ENCODE measurements around the gene JUN.

The JUN gene

GRCh38 chr1:58816072-58816746, 32.4 kb upstream of the JUN start (continued):
- no peak for TF ChIP-seq ZNF701 (tag by site-specific recombination; IDR thresholded peaks at IDR 0.05)
- TF ChIP-seq, protein P1, sequence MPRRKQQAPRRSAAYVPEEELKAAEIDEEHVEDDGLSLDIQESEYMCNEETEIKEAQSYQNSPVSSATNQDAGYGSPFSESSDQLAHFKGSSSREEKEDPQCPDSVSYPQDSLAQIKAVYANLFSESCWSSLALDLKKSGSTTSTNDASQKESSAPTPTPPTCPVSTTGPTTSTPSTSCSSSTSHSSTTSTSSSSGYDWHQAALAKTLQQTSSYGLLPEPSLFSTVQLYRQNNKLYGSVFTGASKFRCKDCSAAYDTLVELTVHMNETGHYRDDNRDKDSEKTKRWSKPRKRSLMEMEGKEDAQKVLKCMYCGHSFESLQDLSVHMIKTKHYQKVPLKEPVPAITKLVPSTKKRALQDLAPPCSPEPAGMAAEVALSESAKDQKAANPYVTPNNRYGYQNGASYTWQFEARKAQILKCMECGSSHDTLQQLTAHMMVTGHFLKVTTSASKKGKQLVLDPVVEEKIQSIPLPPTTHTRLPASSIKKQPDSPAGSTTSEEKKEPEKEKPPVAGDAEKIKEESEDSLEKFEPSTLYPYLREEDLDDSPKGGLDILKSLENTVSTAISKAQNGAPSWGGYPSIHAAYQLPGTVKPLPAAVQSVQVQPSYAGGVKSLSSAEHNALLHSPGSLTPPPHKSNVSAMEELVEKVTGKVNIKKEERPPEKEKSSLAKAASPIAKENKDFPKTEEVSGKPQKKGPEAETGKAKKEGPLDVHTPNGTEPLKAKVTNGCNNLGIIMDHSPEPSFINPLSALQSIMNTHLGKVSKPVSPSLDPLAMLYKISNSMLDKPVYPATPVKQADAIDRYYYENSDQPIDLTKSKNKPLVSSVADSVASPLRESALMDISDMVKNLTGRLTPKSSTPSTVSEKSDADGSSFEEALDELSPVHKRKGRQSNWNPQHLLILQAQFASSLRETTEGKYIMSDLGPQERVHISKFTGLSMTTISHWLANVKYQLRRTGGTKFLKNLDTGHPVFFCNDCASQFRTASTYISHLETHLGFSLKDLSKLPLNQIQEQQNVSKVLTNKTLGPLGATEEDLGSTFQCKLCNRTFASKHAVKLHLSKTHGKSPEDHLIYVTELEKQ (tag by site-specific recombination; IDR thresholded peaks at IDR 0.05; ENCODE audit: borderline replicate concordance) = peak; percentile 7
- no peak for TF ChIP-seq SCRT2 (tag by site-specific recombination; IDR thresholded peaks at IDR 0.05)
- no peak for TF ChIP-seq ZNF571 (tag by site-specific recombination; IDR thresholded peaks at IDR 0.05)
- no peak for TF ChIP-seq ZNF658 (tag by site-specific recombination; IDR thresholded peaks at IDR 0.05)
- no peak for TF ChIP-seq ZNF558 (tag by site-specific recombination; IDR thresholded peaks at IDR 0.05)
- no peak for TF ChIP-seq ZNF416 (tag by site-specific recombination; IDR thresholded peaks at IDR 0.05)
- no peak for TF ChIP-seq ZNF624 (tag by site-specific recombination; IDR thresholded peaks at IDR 0.05)
- TF ChIP-seq ZBTB10 (tag by site-specific recombination; IDR thresholded peaks at IDR 0.05) = peak; percentile 86
- peak; percentile 46; the same call in 1 of the 2 replicates for TF ChIP-seq SP7 (tag by site-specific recombination; IDR thresholded peaks at IDR 0.05)
- TF ChIP-seq ZNF19 (tag by site-specific recombination; IDR thresholded peaks at IDR 0.05; ENCODE audit: low read depth) = no peak
- no peak for TF ChIP-seq ZNF664 (tag by site-specific recombination; IDR thresholded peaks at IDR 0.05)
- TF ChIP-seq KLF1 (tag by site-specific recombination; IDR thresholded peaks at IDR 0.05) = peak; percentile 79
- peak; percentile 78 for TF ChIP-seq PRDM1 (tag by site-specific recombination; IDR thresholded peaks at IDR 0.05)
- peak; percentile 95 for TF ChIP-seq GLIS2 (tag by site-specific recombination; IDR thresholded peaks at IDR 0.05)
- no peak for TF ChIP-seq GLI4 (tag by site-specific recombination; IDR thresholded peaks at IDR 0.05)
- TF ChIP-seq ZNF266 (tag by site-specific recombination; IDR thresholded peaks at IDR 0.05; ENCODE audit: low read depth) = no peak
- TF ChIP-seq KLF9 (tag by site-specific recombination; IDR thresholded peaks at IDR 0.05; ENCODE audit: low read depth) = no peak; the same call in 1 of the 2 replicates
- no peak for TF ChIP-seq KLF7 (tag by site-specific recombination; IDR thresholded peaks at IDR 0.05; ENCODE audit: borderline replicate concordance)
- TF ChIP-seq OVOL3 (tag by site-specific recombination; IDR thresholded peaks at IDR 0.05) = no peak
- no peak; the same call in 1 of the 2 replicates for TF ChIP-seq ZNF777 (tag by site-specific recombination; IDR thresholded peaks at IDR 0.05; ENCODE audit: borderline replicate concordance)
- TF ChIP-seq, protein P2, sequence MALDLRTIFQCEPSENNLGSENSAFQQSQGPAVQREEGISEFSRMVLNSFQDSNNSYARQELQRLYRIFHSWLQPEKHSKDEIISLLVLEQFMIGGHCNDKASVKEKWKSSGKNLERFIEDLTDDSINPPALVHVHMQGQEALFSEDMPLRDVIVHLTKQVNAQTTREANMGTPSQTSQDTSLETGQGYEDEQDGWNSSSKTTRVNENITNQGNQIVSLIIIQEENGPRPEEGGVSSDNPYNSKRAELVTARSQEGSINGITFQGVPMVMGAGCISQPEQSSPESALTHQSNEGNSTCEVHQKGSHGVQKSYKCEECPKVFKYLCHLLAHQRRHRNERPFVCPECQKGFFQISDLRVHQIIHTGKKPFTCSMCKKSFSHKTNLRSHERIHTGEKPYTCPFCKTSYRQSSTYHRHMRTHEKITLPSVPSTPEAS (tag by site-specific recombination; IDR thresholded peaks at IDR 0.05) = no peak
- no peak; the same call in 1 of the 2 replicates for TF ChIP-seq ZNF146 (tag by site-specific recombination; IDR thresholded peaks at IDR 0.05)
- no peak for TF ChIP-seq ZNF426 (tag by site-specific recombination; IDR thresholded peaks at IDR 0.05)
- TF ChIP-seq CTCF (tag by site-specific recombination; IDR thresholded peaks at IDR 0.05) = peak; percentile 73
- TF ChIP-seq ZNF366 (tag by site-specific recombination; conservative IDR thresholded peaks at IDR 0.05) = no peak
- no peak for TF ChIP-seq ZNF654 (tag by site-specific recombination; IDR thresholded peaks at IDR 0.05; ENCODE audit: low read depth)
- TF ChIP-seq YY1 (tag by site-specific recombination; IDR thresholded peaks at IDR 0.05) = no peak
- TF ChIP-seq ZNF670 (tag by site-specific recombination; IDR thresholded peaks at IDR 0.05; ENCODE audit: low read depth) = no peak
- no peak for TF ChIP-seq WT1 (tag by site-specific recombination; IDR thresholded peaks at IDR 0.05)
- TF ChIP-seq ZBTB7A (tag by site-specific recombination; IDR thresholded peaks at IDR 0.05; ENCODE audit: low read depth) = no peak
- TF ChIP-seq MYNN (tag by site-specific recombination; IDR thresholded peaks at IDR 0.05; ENCODE audit: borderline replicate concordance) = no peak
- no peak for TF ChIP-seq ZNF830 (tag by site-specific recombination; IDR thresholded peaks at IDR 0.05; ENCODE audit: low read depth)
